Measurements from ENCODE around the gene PTGDS. TPM values are rescaled to one million over a fixed set of nuclear protein-coding genes. Genes with fewer than 3 reads are reported as not detected.
A peak's percentile ranks its signal among the peaks of the same experiment; 100 is the strongest.

The PTGDS gene
- total RNA-seq (2014; rRNA removed; shearing (Covaris generic); ENCODE audit: low replicate concordance): not detected in 2 replicates

DNA sequence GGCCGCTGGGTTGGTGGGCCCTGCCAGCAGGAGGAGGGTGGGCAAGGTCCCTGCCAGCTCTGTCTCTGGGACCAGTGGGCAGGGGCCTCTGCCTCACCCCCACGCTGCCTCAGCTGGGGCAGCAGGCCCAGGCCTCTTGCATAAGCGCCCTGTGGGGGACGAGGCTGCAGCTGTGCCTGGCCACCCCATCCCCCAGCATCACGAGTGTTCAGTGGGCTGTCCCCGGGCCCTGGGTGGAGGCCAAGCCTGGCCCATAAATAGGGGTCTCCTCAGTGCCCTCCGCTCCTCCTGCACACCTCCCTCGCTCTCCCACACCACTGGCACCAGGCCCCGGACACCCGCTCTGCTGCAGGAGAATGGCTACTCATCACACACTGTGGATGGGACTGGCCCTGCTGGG is at the start of gene PTGDS:
PTGDS (plus strand) TSS at position 282 of the 400 bp plus-strand sequence; CDS start at position 357, 75 bp downstream.
- in situ Hi-C loops (cut with HindIII; ENCODE audit: low pct_unique_long_range_greater_than_20kb, low sequenced_read_pairs): no loop called here
- DNase-seq (ENCODE audit: low read depth): no peak

DNA sequence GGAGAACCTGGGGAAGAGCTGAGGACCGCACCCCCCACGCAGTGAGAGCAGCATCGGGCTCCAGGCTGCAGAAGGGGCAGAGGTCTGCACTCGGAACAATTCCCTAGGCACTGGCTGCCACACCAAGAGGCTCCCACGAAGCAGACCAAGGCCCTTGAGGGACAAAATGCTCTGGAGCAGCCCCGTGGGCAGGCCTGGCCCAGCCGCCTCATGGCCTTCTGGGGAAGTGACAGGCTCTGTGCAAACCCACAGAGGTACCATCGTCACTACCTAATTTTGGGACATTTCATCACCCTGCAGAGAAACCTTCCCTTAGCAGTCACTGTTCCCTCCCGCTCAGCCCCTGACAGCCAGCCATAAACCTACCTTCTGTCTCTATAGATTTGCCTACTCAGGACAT is 48.7 kb upstream of the PTGDS start:
- DNase-seq (ENCODE audit: low read depth): no peak
- in situ Hi-C loops (cut with HindIII; ENCODE audit: low pct_unique_long_range_greater_than_20kb, low sequenced_read_pairs): no loop called here

DNA sequence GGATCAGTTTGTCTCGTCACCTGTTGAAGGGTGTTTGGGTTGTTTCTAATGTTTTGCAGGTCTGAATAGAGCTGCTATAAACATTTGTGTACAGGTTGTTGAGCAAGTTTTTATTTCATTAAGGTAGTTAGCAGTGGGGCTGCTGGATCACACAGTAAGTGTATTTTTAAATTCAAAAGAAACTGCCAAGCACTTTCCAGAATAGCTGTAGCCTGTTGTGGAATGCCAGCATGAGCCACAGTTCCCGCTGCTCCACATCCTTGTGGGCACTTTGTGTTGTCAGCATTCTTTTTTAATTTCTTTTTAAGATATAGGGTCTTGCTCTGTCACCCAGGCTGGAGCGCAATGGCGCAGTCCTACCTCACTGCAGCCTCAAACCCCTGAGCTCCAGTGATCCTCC is 47.3 kb upstream of the PTGDS start:
- no peak for DNase-seq (ENCODE audit: low read depth)
- in situ Hi-C loops (cut with HindIII; ENCODE audit: low pct_unique_long_range_greater_than_20kb, low sequenced_read_pairs): no loop called here

DNA sequence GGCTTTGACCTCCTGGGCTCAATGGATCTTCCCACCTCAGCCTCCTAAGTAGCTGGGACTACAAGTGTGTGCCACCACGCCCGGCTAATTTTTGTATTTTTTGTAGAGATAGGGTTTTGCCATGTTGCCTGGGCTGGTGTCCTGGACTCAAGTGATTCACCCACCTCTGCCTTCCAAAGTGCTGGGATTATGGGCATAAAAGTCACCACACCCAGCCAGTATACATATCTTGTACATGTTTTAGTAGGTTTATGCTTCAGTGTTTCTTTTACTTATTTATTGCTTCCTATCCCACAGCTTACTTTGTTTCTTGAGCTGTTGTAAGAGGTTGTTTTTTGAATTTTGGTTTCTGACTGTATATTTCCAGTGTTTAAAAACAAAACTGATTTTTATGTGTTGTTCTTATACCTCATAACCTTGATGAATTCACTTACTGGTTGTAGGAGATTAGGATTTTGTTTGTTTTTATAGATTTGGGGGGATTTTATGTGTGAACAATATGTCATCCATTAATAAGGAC is 45.6 kb upstream of the PTGDS start:
- DNase-seq (ENCODE audit: low read depth): no peak
- in situ Hi-C loops (cut with HindIII; ENCODE audit: low pct_unique_long_range_greater_than_20kb, low sequenced_read_pairs): no loop called here

DNA sequence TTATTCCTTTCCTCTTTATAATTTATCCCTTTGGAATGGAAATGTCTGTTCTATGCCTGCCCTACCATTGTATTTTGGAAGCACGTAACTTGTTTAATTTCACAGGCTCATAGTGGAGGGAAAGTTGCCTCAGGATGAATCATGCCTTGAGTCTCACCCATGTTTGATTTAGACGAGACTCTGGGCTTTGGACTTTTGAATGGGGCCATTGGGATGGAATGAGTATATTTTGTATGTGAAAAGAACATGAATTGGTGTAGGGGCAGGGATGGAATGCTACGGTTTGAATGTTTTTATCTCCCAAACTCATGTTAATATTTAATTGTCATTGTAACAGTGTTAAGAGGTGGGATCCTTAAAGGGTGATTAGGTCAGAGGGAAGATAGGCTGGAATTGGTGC is 43.0 kb upstream of the PTGDS start:
- DNase-seq (ENCODE audit: low read depth): no peak
- in situ Hi-C loops (cut with HindIII; ENCODE audit: low pct_unique_long_range_greater_than_20kb, low sequenced_read_pairs): no loop called here

DNA sequence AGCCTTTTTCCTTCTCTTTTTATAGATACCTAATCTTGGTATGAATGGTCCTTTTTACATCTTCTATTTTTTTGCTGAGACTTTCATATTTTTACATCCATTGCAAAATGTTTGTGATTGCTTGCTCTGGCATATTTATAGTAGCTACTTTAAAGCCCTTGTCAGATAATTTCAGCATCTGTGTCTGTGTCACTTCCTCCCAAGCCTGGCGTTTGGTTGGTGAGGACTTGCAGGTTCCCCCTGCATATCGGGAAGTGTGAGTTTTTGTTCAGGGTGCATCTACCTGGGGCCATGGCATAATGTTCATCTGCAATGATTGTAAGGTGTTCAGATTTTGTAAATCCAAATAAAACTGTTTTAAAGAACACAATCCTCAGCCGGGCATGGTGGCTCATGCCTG is 41.7 kb upstream of the PTGDS start:
- in situ Hi-C loops (cut with HindIII; ENCODE audit: low pct_unique_long_range_greater_than_20kb, low sequenced_read_pairs): no loop called here
- DNase-seq (ENCODE audit: low read depth): no peak

GRCh38 chr9:136936645-136937170 is 40.6 kb upstream of the PTGDS start:
- in situ Hi-C loops (cut with HindIII; ENCODE audit: low pct_unique_long_range_greater_than_20kb, low sequenced_read_pairs): no loop called here
- no peak for DNase-seq (ENCODE audit: low read depth)

DNA sequence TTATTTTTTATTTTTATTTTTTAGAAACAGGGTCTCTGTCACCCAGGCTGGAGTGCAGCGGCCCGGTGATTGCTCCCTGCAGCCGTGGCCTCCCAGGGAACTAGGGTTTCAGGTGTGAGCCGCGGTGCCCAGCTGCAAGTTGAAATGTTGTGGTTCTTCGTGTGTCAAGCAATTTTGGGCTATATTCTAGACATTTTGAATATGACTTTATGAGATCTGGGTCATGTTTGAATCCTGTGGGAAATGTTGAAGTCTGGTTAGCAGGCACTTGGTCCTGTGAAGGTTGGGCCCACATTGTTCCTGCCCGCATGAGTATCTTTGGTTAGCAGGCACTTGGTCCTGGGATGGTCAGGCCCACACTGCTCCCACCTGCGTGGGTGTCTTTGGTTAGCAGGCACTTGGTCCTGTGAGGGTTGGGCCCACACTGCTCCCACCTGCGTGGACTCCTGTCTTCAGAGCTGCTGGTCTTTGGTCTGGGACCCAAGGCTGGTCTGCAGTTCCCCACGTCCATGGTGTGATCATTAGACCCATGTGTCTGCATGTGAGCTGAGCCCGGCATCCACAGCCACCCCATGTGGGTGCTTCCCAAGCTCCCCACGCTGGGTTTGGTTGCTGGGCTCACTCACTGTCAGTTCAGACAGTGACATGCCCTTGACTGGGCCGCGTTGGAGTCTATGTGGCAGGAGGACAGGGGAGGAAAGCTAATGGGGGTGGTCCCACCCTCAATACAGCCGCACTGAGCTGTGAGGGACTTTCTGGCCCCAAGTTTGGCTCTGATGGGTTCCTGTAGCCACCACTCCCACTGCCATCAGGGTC is 39.9 kb upstream of the PTGDS start:
- DNase-seq (ENCODE audit: low read depth): no peak
- in situ Hi-C loops (cut with HindIII; ENCODE audit: low pct_unique_long_range_greater_than_20kb, low sequenced_read_pairs): no loop called here

- in situ Hi-C loops (cut with HindIII; ENCODE audit: low pct_unique_long_range_greater_than_20kb, low sequenced_read_pairs): no loop called here
- no peak for DNase-seq (ENCODE audit: low read depth)
These were observed 37.8 kb upstream of the PTGDS start for GRCh38 chr9:136939431-136939995.

- in situ Hi-C loops (cut with HindIII; ENCODE audit: low pct_unique_long_range_greater_than_20kb, low sequenced_read_pairs): no loop called here
- no peak for DNase-seq (ENCODE audit: low read depth)
These were observed 37.2 kb upstream of the PTGDS start for GRCh38 chr9:136939996-136940525.

GRCh38 chr9:136940526-136941230 is 36.6 kb upstream of the PTGDS start:
- DNase-seq (ENCODE audit: low read depth): no peak
- in situ Hi-C loops (cut with HindIII; ENCODE audit: low pct_unique_long_range_greater_than_20kb, low sequenced_read_pairs): no loop called here

DNA sequence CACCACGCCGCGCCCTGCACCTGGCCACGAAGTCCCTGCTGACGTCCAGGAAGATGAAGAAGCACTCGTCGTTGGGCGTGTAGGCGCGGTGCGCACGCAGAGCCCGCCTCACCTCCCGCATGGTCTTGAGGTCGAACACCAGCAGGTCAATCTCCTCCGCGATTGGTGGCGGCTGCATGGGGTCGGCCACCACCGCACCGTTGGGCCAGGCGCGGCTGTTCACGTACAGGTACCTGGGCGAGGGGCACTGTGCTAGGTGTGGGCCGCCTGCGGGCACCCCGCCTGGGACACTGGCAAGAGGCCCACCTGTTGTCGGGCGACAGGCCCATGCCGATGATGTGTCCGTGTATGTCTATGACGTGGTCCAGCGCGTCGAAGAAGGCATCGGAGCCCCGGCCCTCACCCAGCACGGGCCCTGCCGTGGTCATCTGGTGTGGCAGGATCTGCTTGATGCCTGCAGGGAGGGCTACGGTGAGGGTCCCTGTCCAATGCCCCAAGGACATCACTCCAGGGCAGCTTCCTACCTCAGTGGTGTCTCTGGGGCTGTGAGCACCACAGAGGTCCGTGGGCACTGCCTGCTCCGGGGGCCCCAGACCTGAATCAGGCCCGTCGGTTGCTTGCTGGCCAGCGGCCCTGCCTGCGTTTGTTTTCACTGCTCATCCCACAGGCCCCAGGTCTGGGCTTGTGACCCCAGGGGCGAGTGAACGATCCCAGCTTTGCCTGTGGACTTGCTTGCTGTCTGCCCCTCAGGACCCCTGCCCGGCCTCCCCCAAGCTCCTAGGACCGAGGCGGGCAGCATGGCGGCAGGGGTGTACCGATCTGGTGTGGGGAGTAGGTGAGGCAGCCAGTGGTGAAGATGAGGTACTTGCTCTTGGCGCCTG is 35.8 kb upstream of the PTGDS start:
- in situ Hi-C loops (cut with HindIII; ENCODE audit: low pct_unique_long_range_greater_than_20kb, low sequenced_read_pairs): no loop called here
- DNase-seq (ENCODE audit: low read depth): no peak

DNA sequence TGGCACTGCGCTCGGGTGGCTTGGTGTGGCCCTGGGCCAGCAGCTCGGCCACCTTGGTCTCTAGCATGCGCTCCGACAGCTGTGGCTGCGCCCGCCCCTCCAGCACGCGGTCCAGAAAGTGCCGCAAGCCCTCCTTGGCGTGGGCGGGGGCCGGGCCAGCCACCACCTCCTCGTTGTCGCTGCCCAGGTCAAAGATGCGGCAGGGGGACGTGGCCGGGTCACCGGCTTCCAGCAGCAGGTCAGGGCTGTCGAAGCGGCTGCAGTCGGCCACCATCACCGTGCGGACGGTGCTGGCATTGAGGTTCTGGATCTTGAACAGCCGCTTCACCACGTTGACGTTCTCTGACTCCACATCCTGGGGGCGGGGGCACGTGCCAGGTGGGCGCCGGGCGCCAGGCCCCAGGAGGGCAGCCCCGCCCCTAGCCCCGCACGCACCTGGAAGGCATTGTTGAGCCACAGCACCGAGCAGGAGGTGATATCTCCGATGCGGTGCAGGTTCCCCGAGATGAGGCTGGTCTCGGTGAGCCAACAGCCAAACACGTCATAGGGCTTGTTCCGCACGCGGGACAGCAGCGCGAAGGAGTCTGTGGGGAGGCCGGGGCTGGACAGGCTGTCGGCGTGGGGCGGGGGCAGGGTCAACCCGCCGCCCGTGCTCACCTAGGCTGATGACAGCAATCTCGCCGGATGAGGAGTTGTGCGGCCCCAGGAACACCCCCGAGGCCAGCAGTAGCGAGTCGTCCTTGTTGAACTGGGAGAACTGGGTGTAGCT is 35.0 kb upstream of the PTGDS start:
- in situ Hi-C loops (cut with HindIII; ENCODE audit: low pct_unique_long_range_greater_than_20kb, low sequenced_read_pairs): no loop called here
- no peak for DNase-seq (ENCODE audit: low read depth)

DNA sequence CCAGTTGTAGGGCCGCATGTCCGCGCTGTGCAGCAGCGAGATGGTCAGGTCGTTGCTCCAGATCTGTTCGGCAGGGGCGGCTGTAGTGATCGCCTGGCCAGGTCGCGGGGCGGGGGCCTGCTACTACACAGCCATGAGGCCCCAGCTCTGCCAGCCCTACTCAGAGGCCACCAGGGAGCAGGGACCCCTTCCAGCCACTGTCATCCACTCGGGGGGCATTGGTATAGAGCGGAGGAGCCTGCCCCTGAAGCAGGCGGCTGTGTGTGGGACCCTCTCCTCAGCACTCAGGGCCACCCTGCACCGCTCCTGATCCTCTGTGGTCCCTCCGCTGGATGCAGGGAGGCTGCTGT is 34.4 kb upstream of the PTGDS start:
- in situ Hi-C loops (cut with HindIII; ENCODE audit: low pct_unique_long_range_greater_than_20kb, low sequenced_read_pairs): no loop called here
- DNase-seq (ENCODE audit: low read depth): no peak

- peak; percentile 34 for DNase-seq (ENCODE audit: low read depth)
- in situ Hi-C loops (cut with HindIII; ENCODE audit: low pct_unique_long_range_greater_than_20kb, low sequenced_read_pairs): no loop called here
These were observed 33.8 kb upstream of the PTGDS start for GRCh38 chr9:136943291-136944211.

DNA sequence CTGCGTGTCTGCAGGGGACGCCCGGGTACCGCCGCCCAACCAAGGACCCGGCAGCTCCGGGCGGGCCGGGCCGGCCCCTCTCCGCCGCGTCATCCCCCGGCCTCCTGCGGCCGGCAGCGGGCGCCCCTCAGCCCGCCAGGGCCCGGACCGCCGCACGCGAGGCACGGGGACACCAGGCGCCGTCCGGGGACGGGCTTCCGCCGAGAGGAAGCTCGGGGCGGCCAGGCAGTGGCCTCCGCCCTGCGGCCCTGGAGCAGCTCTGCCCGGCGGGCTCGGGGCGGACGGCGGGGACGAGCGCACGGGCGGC is 33.1 kb upstream of the PTGDS start:
- no peak for DNase-seq (ENCODE audit: low read depth)
- in situ Hi-C loops (cut with HindIII; ENCODE audit: low pct_unique_long_range_greater_than_20kb, low sequenced_read_pairs): no loop called here

Data from Caki2 (cell line).